IPS-NIHi7 (cell line): Measurements from ENCODE around the gene IFT80.
"Not testable (repeated sequence)": the region's sequence is repeated elsewhere in the genome, so short reads cannot be mapped to it uniquely, and the experiment has no call there.

ENCODE experiments used
- DNase-seq: peaks from one replicate; pipeline ENCODE4 v3.0.0; 2012; ENCODE audit warnings: mixed read lengths; ENCODE audit errors: extremely low spot score

The IFT80 gene

DNA sequence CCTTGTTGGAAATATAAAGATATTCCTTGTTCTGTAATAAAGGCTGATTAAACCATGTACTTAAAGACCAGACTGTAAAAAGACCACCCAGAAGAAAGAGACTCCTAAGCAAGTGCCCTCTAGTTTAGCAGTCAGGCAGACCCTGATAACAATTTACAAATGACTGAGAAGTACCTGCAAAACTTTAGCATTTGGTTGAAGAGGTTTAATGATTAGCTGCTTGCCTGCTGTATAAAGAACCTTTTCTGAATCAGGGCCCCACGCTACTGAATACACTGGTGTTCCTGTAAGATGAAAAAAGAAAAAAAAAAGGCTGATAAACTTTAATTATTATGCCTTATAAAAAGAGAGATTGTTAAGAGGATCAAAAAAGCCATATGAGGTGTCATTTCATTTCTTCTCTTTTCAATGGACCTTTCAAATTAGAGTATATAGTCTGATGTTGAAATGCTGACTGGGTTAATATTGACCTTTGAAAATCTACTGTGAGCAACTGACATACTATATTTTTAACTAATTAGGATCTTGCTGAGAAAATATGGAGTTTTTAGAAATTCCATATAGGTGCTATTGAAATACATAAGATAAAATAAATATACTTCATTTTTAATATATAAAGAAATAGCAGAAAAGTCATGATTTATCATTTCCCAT lies 33.0 kb downstream of the IFT80 start:
- no peak for DNase-seq

DNA sequence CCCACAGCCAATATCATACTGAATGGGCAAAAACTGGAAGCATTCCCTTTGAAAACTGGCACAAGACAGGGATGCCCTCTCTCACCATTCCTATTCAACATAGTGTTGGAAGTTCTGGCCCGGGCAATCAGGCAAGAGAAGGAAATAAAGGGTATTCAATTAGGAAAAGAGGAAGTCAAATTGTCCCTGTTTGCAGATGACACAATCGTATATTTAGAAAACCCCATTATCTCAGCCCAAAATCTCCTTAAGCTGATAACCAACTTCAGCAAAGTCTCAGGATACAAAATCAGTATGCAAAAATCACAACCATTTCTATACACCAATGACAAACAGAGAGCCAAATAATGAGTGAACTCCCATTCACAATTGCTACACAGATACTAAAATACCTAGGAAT lies 36.1 kb downstream of the IFT80 start:
- DNase-seq = not testable (repeated sequence)

DNA sequence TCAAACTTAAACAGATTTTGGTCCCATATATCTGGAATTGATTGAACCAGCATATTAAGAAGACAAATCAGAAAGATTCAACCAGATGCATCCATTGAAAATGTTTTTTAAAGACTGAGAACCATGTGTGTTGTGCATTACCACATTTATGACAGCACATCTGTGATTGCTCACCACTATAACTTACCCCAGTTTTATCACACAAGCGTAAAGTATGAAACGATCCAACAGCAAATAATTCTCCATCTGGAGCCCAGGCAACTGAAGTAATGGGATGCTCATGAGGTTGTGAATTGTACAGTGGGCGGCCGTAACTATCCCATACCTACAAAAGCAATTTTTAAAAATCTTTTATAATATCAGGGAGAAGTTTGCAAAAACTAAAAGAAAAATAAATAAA lies 43.2 kb downstream of the IFT80 start:
- DNase-seq = no peak

DNA sequence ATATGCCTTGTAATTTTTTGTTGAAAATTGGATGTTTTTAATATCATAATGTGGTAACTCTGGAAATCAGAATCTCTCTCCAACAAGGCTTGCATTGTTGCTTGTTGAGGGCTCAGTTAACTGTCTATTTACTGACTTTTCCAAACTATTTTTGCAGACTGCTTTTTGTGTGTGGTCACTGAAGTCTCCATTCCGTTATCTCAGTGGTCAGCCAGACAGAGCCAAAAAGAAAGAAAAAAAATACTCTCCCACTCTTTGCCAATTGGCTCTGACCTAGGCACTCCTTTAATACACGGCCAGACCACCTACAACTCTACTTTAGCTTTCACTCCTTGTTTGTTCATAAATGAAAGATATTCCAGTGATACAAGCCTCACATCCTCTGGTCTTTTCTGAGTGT lies 52.5 kb downstream of the IFT80 start:
- no peak for DNase-seq

DNA sequence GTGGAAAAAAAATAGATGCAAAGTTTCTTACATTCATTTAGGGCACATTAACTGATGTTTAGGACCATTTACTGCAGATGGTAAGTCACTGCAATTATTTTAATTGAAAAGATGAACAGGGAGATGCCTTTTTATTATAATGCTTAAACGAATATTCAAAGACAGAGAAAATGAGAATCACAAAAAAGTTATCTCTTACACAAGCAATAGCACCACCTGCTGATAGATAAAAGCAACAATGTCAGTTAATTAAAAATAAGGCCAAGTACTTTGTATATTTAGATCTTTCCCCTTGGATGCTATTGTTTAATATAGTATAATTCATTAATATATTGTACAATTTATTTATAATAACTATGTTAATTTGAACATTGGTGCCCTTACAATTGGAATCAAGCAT lies 55.9 kb downstream of the IFT80 start:
- DNase-seq = no peak

DNA sequence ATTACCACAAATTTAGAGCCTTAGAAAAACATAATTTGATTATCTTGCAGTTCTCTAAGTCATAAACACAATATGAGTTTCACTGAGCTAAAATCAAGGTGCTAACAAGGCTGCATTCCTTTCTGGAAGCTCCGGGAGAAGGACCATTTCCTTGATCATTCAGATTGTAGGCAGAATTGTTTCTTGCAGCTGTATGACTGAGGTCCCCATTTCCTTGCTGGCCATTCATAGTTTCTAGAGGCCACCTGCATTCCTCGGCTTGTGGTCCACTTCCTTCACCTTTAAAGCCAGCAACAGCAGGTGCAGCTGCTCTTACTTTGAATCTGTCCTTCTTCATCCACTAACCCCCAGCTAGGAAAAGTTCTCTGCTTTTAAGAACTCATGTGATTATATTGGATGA lies 58.7 kb downstream of the IFT80 start:
- DNase-seq = no peak

DNA sequence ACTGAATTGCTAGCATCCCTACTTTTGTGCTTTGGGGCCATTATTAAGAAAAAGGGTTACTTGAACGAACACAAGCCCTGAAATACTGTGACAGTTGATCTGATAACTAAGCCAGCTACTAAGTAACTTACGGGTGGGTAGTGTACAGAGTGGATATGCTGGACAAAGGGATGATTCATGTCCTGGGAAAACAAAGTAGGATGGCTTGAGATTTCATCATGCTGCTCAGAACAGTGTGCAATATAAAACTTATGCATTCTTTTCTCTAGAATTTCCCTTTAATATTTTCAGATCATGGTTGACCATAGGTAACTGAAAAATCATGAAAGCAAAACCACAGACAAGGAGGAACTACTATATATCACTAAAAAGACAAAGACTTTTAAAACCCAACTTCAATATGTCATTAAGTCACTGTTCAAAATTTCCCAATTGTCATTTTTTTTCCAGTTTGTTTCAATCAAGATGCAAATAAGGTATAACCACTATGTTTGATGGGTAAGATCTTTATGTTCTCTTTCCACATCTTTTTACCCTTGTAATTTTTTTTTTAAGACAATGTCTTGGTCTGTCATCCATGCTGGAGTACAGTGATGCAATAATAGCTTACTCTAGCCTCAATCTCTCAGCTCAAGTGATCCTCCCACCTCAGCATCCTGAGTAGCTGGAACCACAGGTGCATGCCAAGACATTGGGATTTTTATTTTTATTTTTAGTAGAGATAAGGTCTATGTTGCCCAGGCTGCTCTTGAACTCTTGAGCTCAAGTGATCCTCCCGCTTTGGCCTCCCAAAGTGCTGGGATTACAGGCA lies 67.7 kb downstream of the IFT80 start:
- no peak for DNase-seq

DNA sequence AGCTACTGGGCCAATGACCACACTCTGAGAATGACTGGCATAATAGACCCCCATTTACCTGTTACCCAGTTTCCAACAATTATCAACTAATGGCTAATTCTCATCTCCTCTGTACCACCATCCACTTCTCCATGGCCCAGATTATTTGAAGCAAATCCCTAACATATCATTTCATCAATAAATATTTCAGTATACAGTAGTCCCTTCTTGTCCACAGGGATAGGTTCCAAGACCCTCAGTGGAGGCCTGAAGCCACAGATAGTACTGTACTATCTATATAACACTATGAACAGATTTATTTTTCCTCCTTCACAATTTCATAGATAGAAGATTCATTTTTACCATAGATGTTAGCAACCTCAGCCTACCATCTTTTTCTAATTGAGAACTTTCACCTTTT lies 68.3 kb downstream of the IFT80 start:
- DNase-seq = no peak

DNA sequence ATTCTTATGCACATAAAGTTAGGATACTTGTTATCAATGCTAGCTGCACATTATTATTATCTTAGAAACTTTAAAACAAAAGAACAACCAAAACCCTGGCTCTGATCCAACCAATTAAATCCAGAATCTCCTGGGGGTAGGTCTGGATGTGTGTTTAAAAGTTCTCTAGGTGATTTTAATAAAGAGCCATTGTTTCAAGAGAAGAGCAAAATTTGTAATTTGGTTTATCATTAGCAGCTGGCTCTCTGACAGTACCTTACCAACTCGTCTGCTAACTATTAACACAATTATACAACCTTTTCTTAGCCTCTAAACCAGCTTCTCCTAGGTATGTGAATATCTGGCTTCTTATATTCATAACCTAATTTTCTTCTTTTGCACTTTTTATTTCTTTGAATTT lies 68.9 kb downstream of the IFT80 start:
- DNase-seq = no peak

DNA sequence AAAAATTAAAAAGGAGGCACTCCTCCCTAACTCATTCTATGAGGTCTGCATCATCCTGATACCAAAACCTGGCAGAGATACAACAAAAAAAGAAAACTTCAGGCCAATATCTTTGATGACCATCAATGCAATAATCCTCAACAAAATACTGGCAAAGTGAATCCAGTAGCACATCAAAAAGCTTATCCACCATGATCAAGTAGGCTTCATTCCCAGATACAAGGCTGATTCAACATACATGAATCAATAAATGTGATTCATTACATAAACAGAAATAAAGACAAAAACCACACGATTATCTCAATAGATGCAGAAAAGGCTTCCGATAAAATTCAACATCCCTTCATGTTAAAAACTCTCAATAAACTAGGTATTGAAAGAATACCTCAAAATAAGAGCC lies 72.7 kb downstream of the IFT80 start:
- not testable (repeated sequence) for DNase-seq

DNA sequence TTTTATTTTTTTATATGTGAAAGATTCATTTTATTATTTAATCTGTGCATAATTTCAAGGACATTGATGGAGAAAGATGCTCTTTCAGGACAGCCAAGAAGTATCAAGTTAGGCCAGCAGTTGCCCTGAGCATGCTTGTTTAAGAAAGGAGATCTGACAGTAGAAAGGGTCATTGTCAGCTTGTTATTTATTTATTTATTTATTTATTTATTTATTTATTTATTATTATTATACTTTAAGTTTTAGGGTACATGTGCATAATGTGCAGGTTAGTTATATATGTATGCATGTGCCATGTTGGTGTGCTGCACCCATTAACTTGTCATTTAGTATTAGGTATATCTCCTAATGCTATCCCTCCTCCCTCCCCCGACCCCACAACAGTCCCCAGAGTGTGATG lies 77.2 kb downstream of the IFT80 start:
- not testable (repeated sequence) for DNase-seq

DNA sequence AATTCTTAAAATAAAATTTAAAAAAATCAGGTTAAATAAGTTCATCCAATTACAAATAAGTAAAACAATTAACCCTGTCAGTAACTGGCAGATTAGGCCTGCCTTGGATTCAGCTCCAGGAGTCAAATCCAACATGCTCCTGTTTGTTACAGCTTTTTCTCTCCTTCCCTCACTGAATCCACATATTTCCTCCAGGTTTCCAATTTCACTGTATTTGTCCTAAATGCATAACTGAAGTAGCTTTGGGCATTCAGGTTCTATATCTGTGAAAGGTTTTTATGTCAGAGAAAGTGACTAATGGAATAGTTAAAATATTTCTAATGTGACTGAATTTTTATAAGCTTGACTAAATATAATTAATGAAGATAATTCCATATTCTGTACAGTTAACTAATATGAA lies 79.7 kb downstream of the IFT80 start:
- no peak for DNase-seq

DNA sequence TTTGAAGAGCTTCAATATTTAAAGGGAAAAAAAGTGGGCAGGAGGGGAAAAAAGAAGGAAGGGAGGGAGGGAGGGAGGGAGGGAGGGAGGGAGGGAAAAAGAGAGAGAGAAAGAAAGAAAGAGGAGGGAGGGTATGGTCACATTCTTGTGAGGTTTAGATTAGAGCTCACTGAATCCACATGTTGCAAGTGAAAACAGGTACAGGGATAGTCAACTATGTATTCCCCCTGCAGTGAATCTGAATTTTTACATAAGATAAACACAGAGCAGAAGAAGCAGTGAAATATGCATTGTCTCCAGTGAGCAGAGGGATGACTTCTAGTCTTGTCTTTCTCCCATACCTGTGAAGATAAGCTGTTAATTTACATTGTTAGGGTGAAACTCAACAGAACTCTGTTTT lies 84.0 kb downstream of the IFT80 start:
- DNase-seq = no peak

DNA sequence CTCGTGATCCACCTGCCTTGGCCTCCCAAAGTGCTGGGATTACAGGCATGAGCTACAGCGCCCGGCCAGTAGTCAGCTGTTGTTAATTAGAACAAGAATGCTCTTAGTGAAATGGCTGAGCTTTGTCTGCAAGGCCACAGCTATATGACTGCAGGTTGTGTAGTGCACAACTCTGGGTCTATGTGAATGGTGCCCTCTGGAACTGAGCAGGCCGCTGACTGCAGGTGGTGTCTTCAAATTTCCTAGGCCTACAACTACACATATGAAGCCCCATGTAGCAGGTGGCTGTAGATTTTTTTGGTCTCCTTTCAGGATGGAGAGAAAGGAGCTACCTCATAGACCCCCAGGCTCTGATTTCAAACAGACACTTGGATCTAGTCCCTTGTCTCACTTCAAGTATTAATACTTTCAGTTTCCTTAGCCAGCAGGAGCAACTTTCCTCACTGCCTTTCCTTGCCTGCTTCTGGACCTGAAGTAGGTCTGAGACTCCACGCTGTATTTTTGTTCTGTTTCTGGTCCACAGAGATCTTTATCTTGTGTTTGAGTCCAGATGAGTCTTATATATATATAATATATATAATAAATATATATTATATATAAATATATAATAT lies 86.9 kb downstream of the IFT80 start:
- DNase-seq = no peak

DNA sequence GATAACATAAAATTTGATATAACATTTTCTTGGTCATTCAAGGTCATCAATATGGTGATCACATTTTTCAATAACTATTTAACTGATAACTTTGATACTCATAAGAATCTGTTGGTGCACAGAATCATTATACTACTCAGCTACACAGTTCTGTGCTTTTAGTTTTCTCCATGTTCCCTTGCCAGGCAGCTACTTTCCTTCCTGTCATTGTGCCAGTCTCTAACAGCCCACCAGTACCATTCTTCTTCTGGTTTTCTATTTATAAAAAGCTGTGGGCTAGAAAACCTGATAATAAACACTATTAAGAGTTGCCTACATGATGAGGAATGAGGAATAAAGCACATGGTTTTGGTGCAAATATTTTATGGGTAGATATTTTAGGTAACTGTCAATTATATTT lies 96.2 kb downstream of the IFT80 start:
- DNase-seq = no peak

DNA sequence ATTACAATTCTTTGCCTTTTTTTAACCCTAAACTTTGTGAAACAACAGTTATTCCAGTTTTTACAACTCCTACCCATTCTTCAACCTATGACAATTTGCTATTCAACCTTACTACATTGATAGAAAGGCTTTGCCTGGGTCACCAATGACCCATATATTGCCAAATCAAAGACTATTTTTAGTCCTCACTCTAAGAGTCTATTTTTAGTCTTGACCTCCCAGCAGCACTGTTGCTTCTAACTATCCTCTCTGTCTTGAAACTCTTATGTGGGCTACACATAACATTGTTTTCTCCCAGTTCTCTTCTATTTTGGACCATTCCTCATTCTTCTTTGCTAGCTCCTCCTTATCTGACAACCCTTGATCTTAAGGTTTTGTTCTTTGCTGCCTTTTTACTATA lies 102.4 kb downstream of the IFT80 start:
- no peak for DNase-seq

DNA sequence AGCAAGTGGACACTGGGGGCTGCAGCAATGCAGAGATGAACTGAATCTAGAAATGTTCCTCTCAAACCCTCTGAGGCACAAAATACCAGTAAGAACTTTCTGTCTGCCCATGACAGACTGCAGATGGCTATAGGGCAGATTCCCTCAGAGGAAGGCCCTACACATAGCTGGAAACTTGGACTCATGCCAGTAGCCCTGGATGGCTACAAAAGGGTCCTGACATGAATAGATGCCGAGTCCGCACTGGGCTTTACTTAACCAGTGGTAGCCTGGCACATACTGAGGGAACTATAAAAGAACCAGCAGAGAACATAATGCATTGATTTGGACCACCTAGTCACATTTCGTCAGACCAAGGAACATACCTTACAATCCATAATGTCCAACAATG lies 107.1 kb downstream of the IFT80 start:
- no peak for DNase-seq

DNA sequence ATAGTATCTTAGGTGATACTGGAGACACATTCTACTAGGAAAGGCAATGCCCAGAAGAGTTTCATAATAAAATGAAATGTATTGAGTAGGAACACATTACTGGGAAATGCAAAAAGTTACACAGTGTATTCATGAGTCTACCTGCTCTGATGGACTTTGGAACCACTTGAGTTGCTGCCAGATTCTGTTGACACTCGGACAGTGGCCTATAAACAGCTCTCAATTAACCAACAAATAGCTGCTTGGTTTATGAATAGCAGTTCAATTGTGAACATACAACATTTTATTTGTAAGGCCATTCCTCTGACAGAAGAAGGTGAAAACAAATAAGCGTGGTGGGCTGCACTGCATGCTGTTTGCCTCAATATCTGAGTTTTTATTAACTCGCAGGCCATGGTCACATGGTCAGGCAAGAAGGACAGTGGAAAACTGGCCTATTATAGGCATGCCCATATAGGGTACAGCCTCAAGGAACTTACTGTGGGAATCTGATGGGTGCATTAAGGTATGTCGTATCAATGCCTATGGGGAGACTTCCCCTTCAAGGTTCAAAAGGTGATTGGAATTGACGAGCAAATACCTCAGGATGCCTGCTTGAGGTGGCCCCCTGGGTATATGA lies 107.6 kb downstream of the IFT80 start:
- no peak for DNase-seq

DNA sequence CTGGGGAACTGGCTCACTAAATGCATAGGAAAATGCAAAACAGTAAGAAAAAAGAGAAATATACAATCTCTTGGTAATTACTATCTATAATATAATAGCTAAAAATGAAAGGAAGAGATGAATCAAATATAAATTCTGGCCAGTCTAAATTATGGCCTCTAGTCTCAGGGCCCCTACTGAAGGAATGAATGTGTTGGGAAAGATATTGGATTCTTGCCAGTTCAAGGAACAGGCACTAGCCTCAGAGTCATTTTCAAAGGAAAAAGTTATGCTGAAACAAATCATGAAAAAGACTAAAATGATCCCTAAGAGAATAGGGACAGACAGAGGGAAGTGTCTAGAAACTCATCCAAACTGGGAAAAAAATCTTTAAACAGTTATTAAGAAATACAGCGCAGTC lies 111.4 kb downstream of the IFT80 start:
- DNase-seq = no peak

DNA sequence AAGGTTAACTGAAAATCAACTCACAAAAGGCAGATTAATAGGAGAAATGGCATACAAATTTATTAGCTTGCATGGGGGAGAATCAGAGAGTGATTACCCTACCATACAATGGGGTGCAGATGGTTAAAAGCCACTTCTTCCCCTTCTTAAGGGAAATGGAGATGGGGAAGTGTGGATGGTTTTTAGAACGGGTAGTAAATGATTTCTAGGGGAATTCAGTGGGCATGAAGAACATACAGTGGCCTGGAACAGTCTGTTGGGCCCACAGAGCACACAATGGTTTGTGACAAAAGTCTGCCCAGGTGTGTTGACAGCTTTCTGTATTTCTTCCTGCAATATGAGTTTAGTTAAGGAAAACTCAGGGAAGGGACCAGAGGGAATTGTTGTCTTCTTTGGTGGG lies 112.8 kb downstream of the IFT80 start:
- no peak for DNase-seq

DNA sequence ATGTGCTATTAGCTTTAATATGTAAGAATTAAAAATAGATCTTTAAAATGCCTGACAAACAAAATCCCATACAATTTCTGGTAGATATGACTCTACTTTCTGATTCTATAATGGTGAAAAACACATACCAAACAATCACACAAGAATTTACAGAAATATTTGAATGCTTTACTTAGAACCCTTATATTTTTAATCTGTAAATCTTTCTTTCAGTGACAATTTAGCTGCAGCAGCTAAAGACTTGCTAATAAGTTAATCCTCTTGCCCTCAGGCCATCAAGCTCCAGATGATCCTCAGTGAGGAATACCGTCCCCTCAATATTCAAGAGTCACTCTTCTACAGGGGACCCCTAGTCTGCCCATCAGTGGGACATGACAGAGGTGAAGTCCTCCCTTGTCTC lies 118.2 kb downstream of the IFT80 start:
- no peak for DNase-seq

DNA sequence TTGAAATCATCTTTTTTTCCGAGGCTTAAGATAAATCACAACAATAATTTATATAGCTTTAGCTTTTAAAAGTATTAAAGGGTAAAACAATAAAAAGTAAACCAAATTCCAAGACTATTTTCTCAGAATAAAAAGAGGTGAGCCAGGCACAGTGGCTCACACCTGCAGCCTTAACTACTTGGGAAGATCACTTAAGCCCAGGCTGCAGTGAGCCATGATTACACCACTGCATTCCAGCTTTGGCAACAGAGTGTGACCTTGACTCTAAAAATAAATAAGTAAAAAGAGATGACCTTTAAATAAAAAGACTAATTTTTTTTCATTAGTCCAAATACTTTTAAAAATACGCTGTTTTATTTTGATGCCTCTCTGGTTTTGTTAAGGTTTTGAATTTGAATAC lies 119.4 kb downstream of the IFT80 start:
- DNase-seq = no peak

DNA sequence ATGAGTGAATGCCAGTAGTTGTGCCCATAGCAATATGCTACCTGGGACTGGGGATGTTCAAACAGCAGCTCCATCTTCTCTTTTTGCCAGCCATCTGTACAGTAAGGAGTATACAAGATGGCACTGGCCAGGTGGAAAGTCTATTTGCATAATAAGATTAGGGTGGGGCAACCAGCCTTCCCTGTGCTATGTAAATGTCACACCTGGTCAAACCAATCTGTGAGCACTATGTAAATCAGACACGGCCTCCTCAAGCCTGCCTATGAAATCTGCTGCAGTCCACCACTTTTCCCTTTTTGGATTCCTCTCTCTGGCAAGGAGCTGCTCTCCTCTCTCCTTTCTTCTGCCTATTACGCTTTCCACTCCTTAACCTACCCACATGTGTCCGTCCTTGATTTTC lies 120.8 kb downstream of the IFT80 start:
- DNase-seq = no peak
